Testis (tissue), 3 donors: Measurements from ENCODE around the gene ZNF687. TPM values are rescaled to one million over a fixed set of nuclear protein-coding genes. Genes with fewer than 3 reads are reported as not detected.

ENCODE experiments used
- DNase-seq: peaks from one replicate; pipeline ENCODE4 v3.0.0-alpha.2; 2019
- H3K27ac ChIP-seq, 2 donors: fragments of 200-600 bp; sonication (generic); one replicate each; pipeline ENCODE4 v1.5.1; 2019
- H3K27me3 ChIP-seq: fragments of 200-600 bp; sonication (generic); one replicate; pipeline ENCODE4 v1.5.1; 2019
- H3K36me3 ChIP-seq: fragments of 200-600 bp; sonication (generic); one replicate; pipeline ENCODE4 v1.5.1; 2017; ENCODE audit warnings: low read depth; ENCODE audit errors: missing control alignments
- H3K4me1 ChIP-seq: fragments of 200-600 bp; sonication (generic); one replicate; pipeline ENCODE4 v1.5.1; 2019
- H3K4me3 ChIP-seq, 2 donors: fragments of 200-600 bp; sonication (generic); one replicate each; pipeline ENCODE4 v1.5.1; 2017 to 2019
- H3K9me3 ChIP-seq: fragments of 200-600 bp; sonication (generic); one replicate; pipeline ENCODE4 v1.5.1; 2017
- CTCF ChIP-seq, 3 experiments: fragments of 450-650 bp in 2 of 3; fragments of 200-600 bp in 1 of 3; sonication (generic) in 1 of 3; IDR thresholded peaks; one replicate each; pipeline ENCODE4 v1.5.1; 2016 to 2019; ENCODE audit warnings: antibody characterized with exemption in 3 of 3, mild to moderate bottlenecking in 2 of 3, moderate library complexity in 1 of 3
- POLR2A ChIP-seq: fragments of 450-650 bp; IDR thresholded peaks from one replicate; pipeline ENCODE4 v1.6.1; 2017; ENCODE audit warnings: antibody characterized with exemption, mild to moderate bottlenecking, moderate library complexity
- WGBS, 2 donors: methylation state at CpG; one replicate each; pipeline ENCODE4 v1.1.5; 2018; 5-methylcytosine and 5-hydroxymethylcytosine counted together
- intact Hi-C: fragments of 100-400 bp; cut with DNase I; formaldehyde crosslinking; loops from one replicate; pipeline ENCODE4 v1.15.1; 2023; ENCODE audit warnings: low total_unique reads
- polyA plus RNA-seq: library from polyadenylated mRNA; stranded (reverse); fragments of 350-450 nt; fragmentation: Illumina TruSeq; extraction: RNeasy Lipid Tissue Mini Kit (QIAGEN cat#74804); gene quantifications from one replicate; pipeline ENCODE4 v1.2.3, GENCODE V29; 2014; ENCODE audit warnings: low read depth, low replicate concordance; ENCODE audit not compliant: insufficient read depth
- total RNA-seq, 2 donors: library from RNA; depleted of rRNA; stranded (reverse); fragments of >200 nt; gene quantifications; one replicate each; pipeline ENCODE4 v1.2.3, GENCODE V29; 2016

ZNF687 gene
- total and polyA plus RNA-seq, 3 donors from 2014 or later: 38.4 to 58.2 (median 39.9) TPM

- no peaks in the 10 kb centered on the region for H3K27me3 ChIP-seq
- intact Hi-C loops: loop anchor here (10.0 kb wide), 1 partner anchor 50 kb away; no protein-coding TSS in a partner anchor
- peaks cover 12% of the 10 kb centered on the region for H3K4me1 ChIP-seq
- no peaks in the 10 kb centered on the region for H3K9me3 ChIP-seq
- TF ChIP-seq CTCF (IDR thresholded peaks at IDR 0.05) (peak in 1 of 3 experiments; percentile 5), POLR2A (no peak)
- peak within 1 kb of the TSS; percentile 80 to 82 for H3K27ac ChIP-seq
- peak; percentile 97 for DNase-seq
- 2 to 7% methylated on average over 38 to 56 of the region's 56 CpGs for WGBS, 2 donors
- no peaks in the 10 kb centered on the region for H3K36me3 ChIP-seq
- H3K4me3 ChIP-seq: peak within 1 kb of the TSS; percentile 88 to 99
Observed at GRCh38 chr1:151254217-151255213, 27.6 kb upstream of the ZNF687 start, which contains the start of gene PSMD4. TSS of gene PSMD4 (plus strand) at chr1:151254734. CDS start at chr1:151254783, 49 bp downstream.

- H3K4me3 ChIP-seq: peak overlapping the region; percentile 88 to 99
- intact Hi-C loops: loop anchor here (10.0 kb wide), 1 partner anchor 51 kb away; no protein-coding TSS in a partner anchor
- no peak for DNase-seq
Observed at GRCh38 chr1:151255381-151255780, 26.7 kb upstream of the ZNF687 start.

DNA sequence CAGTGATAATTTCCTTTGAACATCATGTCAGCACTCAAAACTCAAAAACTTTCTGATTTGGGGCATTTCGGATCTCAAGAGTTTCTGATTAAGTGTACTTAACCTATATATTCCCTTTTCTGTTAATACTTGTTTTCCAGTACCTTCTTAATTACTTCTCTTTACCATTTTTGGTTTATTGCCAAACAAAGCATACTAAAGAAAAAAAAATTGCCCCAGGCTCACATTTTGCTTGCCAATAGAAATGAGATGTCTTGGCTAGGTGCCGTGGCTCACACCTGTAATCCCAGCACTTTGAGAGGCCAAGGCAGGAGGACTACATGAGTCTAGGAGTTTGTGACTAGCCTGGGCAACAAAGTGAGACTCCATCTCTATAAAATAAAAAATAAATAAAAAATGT, 22.7 kb upstream of the ZNF687 start:
- WGBS, 2 donors: 80 to 90% methylated on average over 2 of the region's 2 CpGs
- H3K4me3 ChIP-seq: no peak overlapping the region
- no peak overlapping the region for H3K27ac ChIP-seq
- H3K36me3 ChIP-seq: no peaks in the 10 kb centered on the region
- H3K27me3 ChIP-seq: no peaks in the 10 kb centered on the region
- TF ChIP-seq CTCF (IDR thresholded peaks at IDR 0.05) (no peak), POLR2A (no peak)
- peaks cover 12% of the 10 kb centered on the region for H3K4me1 ChIP-seq
- no peaks in the 10 kb centered on the region for H3K9me3 ChIP-seq
- no peak for DNase-seq
- intact Hi-C loops: loop anchor here (10.0 kb wide), 1 partner anchor 55 kb away; no protein-coding TSS in a partner anchor

More at GRCh38 chr1:151255381-151255780, 26.7 kb upstream of the ZNF687 start:
- H3K27me3 ChIP-seq: no peaks in the 10 kb centered on the region
- H3K9me3 ChIP-seq: no peaks in the 10 kb centered on the region
- H3K36me3 ChIP-seq: no peaks in the 10 kb centered on the region
- peak overlapping the region; percentile 80 to 82 for H3K27ac ChIP-seq
- 18 to 20% methylated on average over 10 of the region's 10 CpGs for WGBS, 2 donors
- peaks cover 12% of the 10 kb centered on the region for H3K4me1 ChIP-seq
- TF ChIP-seq CTCF (IDR thresholded peaks at IDR 0.05) (no peak), POLR2A (no peak)

GRCh38 chr1:151265446-151266236, 16.5 kb upstream of the ZNF687 start:
- Histone ChIP-seq H3K4me3 (no peak overlapping the region), H3K27ac (no peak overlapping the region), H3K9me3 (no peaks in the 10 kb centered on the region), H3K36me3 (no peaks in the 10 kb centered on the region), H3K4me1 (no peaks in the 10 kb centered on the region), H3K27me3 (no peaks in the 10 kb centered on the region)
- intact Hi-C loops: no loop called here
- no peak for DNase-seq
- no peak for TF ChIP-seq CTCF (IDR thresholded peaks at IDR 0.05)
- no peak for TF ChIP-seq POLR2A
- whole genome bisulfite sequencing, 2 donors: 86 to 88% methylated on average over 14 of the region's 14 CpGs
